Renal cortex interstitium (tissue), 11 donors: ENCODE measurements around the gene ODF2L. TPM values are rescaled to one million over a fixed set of nuclear protein-coding genes. Genes with fewer than 3 reads are reported as not detected.
"Not testable (repeated sequence)": the region's sequence is repeated elsewhere in the genome, so short reads cannot be mapped to it uniquely, and the experiment has no call there.

ENCODE experiments used
- DNase-seq, 11 donors: peaks; one replicate each; pipeline ENCODE4 v3.0.0-alpha.2; 2013; ENCODE audit warnings: low read depth in 9 of 11, low spot score in 4 of 11; ENCODE audit errors: extremely low read depth in 1 of 11
- polyA plus RNA-seq, 3 donors: library from polyadenylated mRNA; unstranded; fragments of 120-200 nt; gene quantifications; one replicate each; pipeline ENCODE4 v1.2.1, GENCODE V29; 2013; ENCODE audit not compliant: insufficient read length in 3 of 3

The ODF2L gene
- polyA plus RNA-seq, 3 donors, result 47.4 to 84.6 (median 61.1) TPM

- DNase-seq, result no peak
These were observed 14.8 kb upstream of the ODF2L start for GRCh38 chr1:86410879-86411278.

DNA sequence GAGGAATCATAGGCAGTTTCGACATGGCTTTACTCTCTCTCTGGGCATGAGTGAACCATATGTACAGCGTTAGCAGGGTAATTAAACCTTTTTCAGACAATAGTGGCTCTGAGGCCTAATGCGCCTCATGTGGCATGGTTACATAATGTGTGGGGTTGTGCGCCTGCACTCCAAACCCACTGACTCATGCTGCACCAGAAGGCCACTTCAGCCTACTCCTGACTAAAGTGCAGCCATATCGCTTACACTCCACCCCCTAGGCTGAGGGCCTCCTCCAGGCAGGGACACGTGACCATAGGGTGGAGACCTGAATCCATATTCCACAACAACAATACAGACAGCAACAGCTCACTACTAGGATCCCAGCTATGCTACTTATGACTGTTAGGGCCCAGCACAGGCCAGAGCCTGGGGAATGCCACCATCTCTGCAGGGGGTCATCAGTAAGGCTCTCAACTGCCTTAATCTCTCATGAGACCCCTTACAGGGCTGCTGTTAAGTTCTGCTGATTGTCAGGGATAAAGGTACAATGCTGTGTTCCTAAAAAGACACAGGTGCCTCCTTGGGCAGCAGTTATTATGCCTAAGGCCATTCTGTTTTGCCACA lies 13.4 kb upstream of the ODF2L start:
- no peak for DNase-seq

- DNase-seq, result no peak
These were observed 371 bp upstream of the ODF2L start for GRCh38 chr1:86396498-86396890.

GRCh38 chr1:86394416-86394815 lies 1.7 kb downstream of the ODF2L start:
- DNase-seq, result no peak

DNA sequence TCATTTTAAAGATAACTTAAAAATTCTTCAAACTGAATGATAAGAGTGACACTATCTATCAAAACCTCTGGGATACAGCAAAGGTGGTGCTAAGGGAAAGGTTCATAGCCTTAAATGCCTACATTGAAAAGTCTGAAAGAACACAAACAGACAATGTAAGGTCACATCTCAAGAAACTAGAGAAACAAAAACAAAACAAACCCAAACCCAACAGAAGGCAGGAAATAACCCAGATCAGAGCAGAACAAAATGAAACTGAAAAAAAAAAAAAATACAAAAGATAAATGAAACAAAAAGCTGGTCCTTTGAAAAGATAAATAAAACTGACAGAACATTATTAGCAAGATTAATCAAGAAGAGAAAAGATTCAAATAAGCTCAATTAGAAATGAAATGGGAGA lies 6.8 kb downstream of the ODF2L start:
- DNase-seq, result no peak

DNA sequence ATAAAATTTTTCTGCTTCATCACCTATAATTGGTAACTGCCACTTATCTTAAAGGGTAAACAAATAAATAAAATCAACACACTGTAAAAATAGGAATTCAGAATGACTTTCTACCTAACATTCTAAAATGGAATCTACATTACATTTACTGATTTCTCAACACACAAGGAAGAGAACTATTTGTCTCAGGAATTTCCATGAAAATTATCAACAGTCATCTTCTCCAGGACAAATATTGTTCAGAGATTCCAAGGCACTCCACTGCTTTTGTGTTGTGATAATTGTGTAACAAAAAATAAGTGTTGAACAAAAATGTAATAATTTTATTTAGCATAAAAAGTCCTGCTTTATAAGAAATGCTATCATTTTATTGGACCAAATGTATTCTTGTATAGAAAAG lies 7.3 kb downstream of the ODF2L start:
- no peak for DNase-seq

- DNase-seq, result no peak
These were observed 8.1 kb downstream of the ODF2L start for GRCh38 chr1:86387916-86388627.

GRCh38 chr1:86382878-86383277 lies 13.2 kb downstream of the ODF2L start:
- no peak for DNase-seq

DNA sequence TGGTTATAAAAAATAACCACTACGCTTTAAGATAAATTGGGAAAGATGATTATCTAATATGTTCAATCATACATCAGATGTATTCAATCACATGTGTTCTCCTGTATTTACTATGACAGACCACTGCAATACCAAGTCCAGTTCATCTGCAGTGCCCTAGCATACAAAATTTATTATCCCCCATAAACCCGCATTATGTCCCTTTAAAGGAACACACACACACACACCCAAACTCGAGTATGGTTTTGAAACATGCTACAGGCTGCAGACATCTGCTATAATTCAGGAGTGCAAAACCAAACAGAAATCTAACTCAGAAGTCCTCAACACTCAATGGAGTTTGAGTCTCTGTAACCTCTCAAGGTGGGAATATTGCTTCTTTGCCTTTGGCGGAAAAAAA lies 14.9 kb downstream of the ODF2L start:
- no peak for DNase-seq

- DNase-seq, result peak; percentile 29 to 65 (median 46)
These were observed 15.8 kb downstream of the ODF2L start for GRCh38 chr1:86380257-86380861.

- no peak for DNase-seq
These were observed 17.3 kb downstream of the ODF2L start for GRCh38 chr1:86378813-86379212.

DNA sequence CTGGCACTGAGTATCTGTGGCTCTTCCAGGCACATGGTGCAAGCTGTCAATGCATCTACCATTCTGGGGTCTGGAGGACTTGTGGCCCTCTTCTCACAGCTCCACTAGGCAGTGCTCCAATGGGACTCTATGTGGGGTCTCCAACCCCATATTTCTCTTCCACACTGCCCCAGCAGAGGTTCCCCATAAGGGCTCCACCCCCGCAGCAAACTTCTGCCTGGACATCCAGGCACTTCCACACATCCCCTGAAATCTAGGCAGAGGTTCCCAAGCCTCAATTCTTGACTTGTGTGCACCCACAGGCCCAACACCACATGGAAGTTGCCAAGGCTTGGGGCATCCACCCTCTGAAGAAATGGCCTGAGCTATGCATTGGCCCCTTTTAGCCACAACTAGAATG lies 18.8 kb downstream of the ODF2L start:
- no peak for DNase-seq

GRCh38 chr1:86375688-86376087 lies 20.4 kb downstream of the ODF2L start:
- DNase-seq, result no peak

- no peak for DNase-seq
These were observed 25.5 kb downstream of the ODF2L start for GRCh38 chr1:86370601-86371022.

DNA sequence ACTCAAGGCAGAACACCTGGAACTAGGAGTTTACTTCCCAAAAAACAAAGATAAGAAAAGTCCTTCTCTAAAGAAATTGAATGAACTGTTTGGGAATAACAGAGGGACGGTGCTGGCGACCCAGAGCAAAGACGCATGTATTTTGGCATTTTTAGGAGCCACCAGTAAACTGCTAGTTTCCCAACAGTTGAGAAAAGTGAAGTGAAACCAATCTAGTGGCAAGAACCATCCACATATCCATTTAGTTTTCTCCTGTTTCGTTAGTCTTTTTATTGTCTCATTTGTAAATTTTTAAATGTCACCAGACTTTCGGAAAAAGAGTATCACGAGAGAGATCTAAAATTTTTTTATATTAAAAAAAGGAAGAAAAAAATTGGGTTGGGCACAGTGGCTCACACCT lies 30.2 kb downstream of the ODF2L start:
- no peak for DNase-seq

DNA sequence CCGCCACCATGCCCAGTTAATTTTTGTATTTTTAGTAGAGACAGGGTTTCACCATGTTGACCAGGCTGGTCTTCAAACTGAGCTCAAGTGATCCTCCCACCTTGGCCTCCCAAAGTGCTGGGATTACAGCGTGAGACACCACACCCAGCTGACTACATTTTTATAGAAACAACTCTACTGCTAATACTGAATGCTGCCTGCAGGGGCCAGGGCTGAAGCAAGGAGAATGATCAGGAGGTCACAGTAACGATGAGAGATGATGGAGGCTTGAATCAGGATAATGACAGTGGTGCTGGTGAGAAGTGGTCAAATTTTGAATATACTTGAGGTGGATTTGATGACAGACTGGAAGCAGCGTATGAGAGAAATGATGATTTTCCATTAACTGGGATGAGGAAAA lies 33.3 kb downstream of the ODF2L start:
- DNase-seq, result no peak

DNA sequence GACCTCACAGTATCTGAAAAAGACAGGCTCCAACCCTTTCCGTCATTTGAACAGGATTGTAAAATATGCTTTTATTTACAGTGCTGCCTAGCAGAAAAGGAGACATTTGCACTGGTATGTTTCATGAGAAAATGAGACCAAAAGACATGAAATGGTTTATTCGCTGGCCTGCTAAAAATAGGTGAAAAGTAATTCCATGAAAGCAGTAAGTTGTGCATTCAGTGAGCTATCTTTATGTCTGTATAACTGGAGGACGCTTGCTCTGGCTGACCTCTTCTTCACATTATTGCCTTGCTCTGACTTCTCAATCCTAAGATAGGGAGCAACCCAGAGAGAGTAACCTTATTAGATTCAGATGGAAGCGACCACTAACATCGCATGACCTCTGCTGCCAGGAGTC lies 38.3 kb downstream of the ODF2L start:
- DNase-seq, result no peak

GRCh38 chr1:86356247-86356646 lies 39.9 kb downstream of the ODF2L start:
- no peak for DNase-seq

DNA sequence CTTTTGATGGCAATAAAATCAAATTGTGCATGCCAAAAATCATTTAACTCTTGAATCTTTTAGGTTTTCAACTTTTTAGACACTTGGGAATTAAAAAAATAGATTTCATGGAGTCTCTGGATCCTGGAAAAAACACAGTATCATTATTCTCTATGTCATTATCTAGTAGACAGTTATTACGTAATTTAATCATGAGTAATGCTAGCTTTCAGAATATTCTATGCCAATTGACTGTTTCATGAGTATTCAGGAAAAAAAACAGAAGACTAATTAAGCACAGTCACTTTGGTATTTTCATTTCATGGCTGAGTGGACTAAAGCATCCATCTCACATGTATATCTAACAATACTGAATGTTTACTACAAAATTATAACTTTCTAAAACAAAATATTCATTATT lies 44.0 kb downstream of the ODF2L start:
- DNase-seq, result no peak

DNA sequence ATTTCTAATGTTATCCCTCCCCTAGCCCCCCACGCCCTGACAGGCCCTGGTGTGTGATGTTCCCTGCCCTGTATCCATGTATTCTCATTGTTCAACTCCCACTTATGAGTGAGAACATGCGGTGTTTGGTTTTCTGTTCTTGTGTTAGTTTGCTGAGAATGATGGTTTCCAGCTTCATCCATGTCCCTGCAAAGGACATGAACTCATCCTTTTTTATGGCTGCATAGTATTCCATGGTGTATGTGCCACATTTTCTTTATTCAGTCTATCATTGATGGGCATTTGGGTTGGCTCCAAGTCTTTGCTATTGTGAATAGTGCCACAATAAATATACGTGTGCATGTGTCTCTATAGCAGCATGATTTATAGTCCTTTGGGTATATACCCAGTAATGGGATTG lies 45.9 kb downstream of the ODF2L start:
- not testable (repeated sequence) for DNase-seq

DNA sequence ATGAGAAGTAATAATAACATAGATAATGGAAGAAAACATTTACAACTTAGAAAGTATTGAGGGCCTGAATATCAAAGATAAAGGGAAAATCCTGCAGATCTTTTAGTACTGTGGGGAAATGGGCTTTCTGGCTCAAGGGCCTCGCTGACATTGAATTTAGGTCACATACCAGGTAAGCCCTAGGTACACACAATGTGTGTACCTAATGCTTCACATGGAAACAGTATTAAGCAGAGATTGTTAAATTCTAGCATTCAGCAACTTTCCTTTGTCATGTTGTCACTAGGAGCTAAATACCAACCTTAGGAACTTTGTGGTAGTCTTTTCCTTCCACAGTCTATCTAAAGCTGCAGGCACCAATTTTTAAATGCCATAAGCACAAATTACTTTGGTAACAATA lies 49.7 kb downstream of the ODF2L start:
- no peak for DNase-seq
